Coronary artery (tissue), 2 donors: ENCODE results near the gene TIMM10B.
"Not testable (repeated sequence)": the region's sequence is repeated elsewhere in the genome, so short reads cannot be mapped to it uniquely, and the experiment has no call there.

Experiments
- DNase-seq: peaks from one replicate; pipeline ENCODE4 v3.0.0-alpha.2; 2017; ENCODE audit warnings: low spot score
- H3K27ac ChIP-seq, 2 donors: fragments of 200-600 bp; sonication (generic); one replicate each; pipeline ENCODE4 v1.5.1; 2016 to 2019
- H3K4me3 ChIP-seq: fragments of 200-600 bp; sonication (generic); 2 replicates; pipeline ENCODE4 v1.5.1; 2016; ENCODE audit warnings: mild to moderate bottlenecking, moderate library complexity
- CTCF ChIP-seq: fragments of 200-600 bp; sonication (generic); IDR thresholded peaks from one replicate; pipeline ENCODE4 v1.5.1; 2019; ENCODE audit warnings: antibody characterized with exemption

The TIMM10B gene

GRCh38 chr11:6504166-6504565 lies 22.9 kb downstream of the TIMM10B start:
- H3K4me3 ChIP-seq: no peak overlapping the region
- H3K27ac ChIP-seq: no peak overlapping the region
- DNase-seq: no peak
- TF ChIP-seq CTCF: no peak

GRCh38 chr11:6505577-6506240 lies 24.4 kb downstream of the TIMM10B start:
- H3K27ac ChIP-seq: no peak overlapping the region
- no peak for DNase-seq
- peak; percentile 44 for TF ChIP-seq CTCF
- H3K4me3 ChIP-seq: no peak overlapping the region

GRCh38 chr11:6516865-6517264 lies 35.6 kb downstream of the TIMM10B start:
- DNase-seq: no peak
- Histone ChIP-seq H3K27ac (no peak overlapping the region), H3K4me3 (no peak overlapping the region)
- no peak for TF ChIP-seq CTCF

- Histone ChIP-seq H3K4me3 (no peak overlapping the region), H3K27ac (no peak overlapping the region)
- TF ChIP-seq CTCF: no peak
- no peak for DNase-seq
These were observed 39.0 kb downstream of the TIMM10B start for GRCh38 chr11:6520265-6520664.

- DNase-seq: not testable (repeated sequence)
These were observed 40.6 kb downstream of the TIMM10B start for GRCh38 chr11:6521946-6522345.

GRCh38 chr11:6523253-6523652 lies 42.0 kb downstream of the TIMM10B start:
- no peak for DNase-seq
- no peak overlapping the region for H3K27ac ChIP-seq
- H3K4me3 ChIP-seq: no peak overlapping the region
- no peak for TF ChIP-seq CTCF

More at GRCh38 chr11:6521946-6522345, 40.6 kb downstream of the TIMM10B start:
- not testable (repeated sequence) for H3K4me3 ChIP-seq, H3K27ac ChIP-seq

GRCh38 chr11:6526411-6527135 lies 45.3 kb downstream of the TIMM10B start:
- no peak overlapping the region for H3K4me3 ChIP-seq
- H3K27ac ChIP-seq: no peak overlapping the region
- DNase-seq: no peak
- TF ChIP-seq CTCF: no peak
